GM18867 (cell line): ENCODE results near the gene SARDH.
"Not testable (repeated sequence)": the region's sequence is repeated elsewhere in the genome, so short reads cannot be mapped to it uniquely, and the experiment has no call there.

Experiments
- ATAC-seq: cut with Tn5 transposase; IDR thresholded peaks from one replicate; pipeline ENCODE4 v1.9.1; 2021; ENCODE audit warnings: mild to moderate bottlenecking, moderate library complexity; ENCODE audit not compliant: unreplicated experiment

SARDH gene

GRCh38 chr9:133676450-133676849, 61.7 kb downstream of the SARDH start:
- ATAC-seq, result no peak

GRCh38 chr9:133675796-133676195, 62.4 kb downstream of the SARDH start:
- not testable (repeated sequence) for ATAC-seq

- ATAC-seq, result no peak
These were observed 64.1 kb downstream of the SARDH start for GRCh38 chr9:133674091-133674490.

- no peak for ATAC-seq
These were observed 64.9 kb downstream of the SARDH start for GRCh38 chr9:133673258-133673655.

GRCh38 chr9:133672503-133673257, 65.5 kb downstream of the SARDH start:
- no peak for ATAC-seq

GRCh38 chr9:133671371-133671770, 66.8 kb downstream of the SARDH start:
- ATAC-seq, result no peak

GRCh38 chr9:133670466-133670865, 67.7 kb downstream of the SARDH start:
- no peak for ATAC-seq

GRCh38 chr9:133669182-133669801, 68.9 kb downstream of the SARDH start:
- no peak for ATAC-seq

- no peak for ATAC-seq
These were observed 70.2 kb downstream of the SARDH start for GRCh38 chr9:133667759-133668450.

GRCh38 chr9:133666845-133667244, 71.3 kb downstream of the SARDH start:
- no peak for ATAC-seq

- ATAC-seq, result no peak
These were observed 71.8 kb downstream of the SARDH start for GRCh38 chr9:133666387-133666786.

- ATAC-seq, result no peak
These were observed 72.6 kb downstream of the SARDH start for GRCh38 chr9:133665535-133665934.

GRCh38 chr9:133665096-133665495, 73.1 kb downstream of the SARDH start:
- ATAC-seq, result no peak

GRCh38 chr9:133664173-133665050, 73.7 kb downstream of the SARDH start:
- ATAC-seq, result no peak

GRCh38 chr9:133661846-133662540, 76.2 kb downstream of the SARDH start:
- ATAC-seq, result no peak

- ATAC-seq, result no peak
These were observed 78.6 kb downstream of the SARDH start for GRCh38 chr9:133659516-133659915.

GRCh38 chr9:133658442-133659431, 79.4 kb downstream of the SARDH start:
- ATAC-seq, result no peak

GRCh38 chr9:133657120-133657661, 81.0 kb downstream of the SARDH start:
- no peak for ATAC-seq
